H7 (cell line): Measurements from ENCODE around the gene VAX1. TPM values are rescaled to one million over a fixed set of nuclear protein-coding genes. Genes with fewer than 3 reads are reported as not detected.
"Not testable (repeated sequence)": the region's sequence is repeated elsewhere in the genome, so short reads cannot be mapped to it uniquely, and the experiment has no call there.

Source experiments
- DNase-seq: peaks from one replicate; pipeline ENCODE4 v3.0.0; 2012
- H3K27me3 ChIP-seq: 2 replicates; pipeline ENCODE4 v1.6.0; 2011; ENCODE audit warnings: mild to moderate bottlenecking, low read length; ENCODE audit not compliant: control insufficient read depth, insufficient read depth
- H3K36me3 ChIP-seq: replicated peaks from 2 replicates; pipeline ENCODE4 v1.5.1; 2011; ENCODE audit warnings: low read length; ENCODE audit not compliant: control insufficient read depth, insufficient read depth
- H3K4me3 ChIP-seq: 2 replicates; pipeline ENCODE4 v1.5.1; 2011; ENCODE audit warnings: low read depth, mild to moderate bottlenecking, control low read depth, low read length, moderate library complexity; ENCODE audit not compliant: insufficient read depth
- total RNA-seq: library from RNA; depleted of rRNA; stranded (reverse); fragments of >200 nt; shearing (Covaris generic); gene quantifications from 2 replicates; pipeline ENCODE4 v1.2.3, GENCODE V29; 2014; rRNA removed

The VAX1 gene
- total RNA-seq, 1 experiment from 2014 or later = 0.62 TPM

GRCh38 chr10:117087521-117087920 lies 50.5 kb downstream of the VAX1 start:
- no peak overlapping the region for H3K4me3 ChIP-seq
- no peaks in the 10 kb centered on the region for H3K36me3 ChIP-seq
- H3K27me3 ChIP-seq = no peaks in the 10 kb centered on the region
- no peak for DNase-seq

- Histone ChIP-seq H3K27me3 (no peaks in the 10 kb centered on the region), H3K36me3 (no peaks in the 10 kb centered on the region), H3K4me3 (no peak overlapping the region)
- DNase-seq = no peak
Measured at GRCh38 chr10:117086546-117086945, 51.5 kb downstream of the VAX1 start.

- DNase-seq, H3K36me3 ChIP-seq, H3K27me3 ChIP-seq: not testable (repeated sequence)
- H3K4me3 ChIP-seq = peak overlapping the region; percentile 36
Measured at GRCh38 chr10:117084421-117085246, 53.4 kb downstream of the VAX1 start.

Other genes starting within 250 kb of the VAX1 start
- 5.1 and 8.5 TPM in 2 replicates for gene SHTN1, start 133.1 kb downstream of the VAX1 start, total RNA-seq
- gene KCNK18, start 59.2 kb upstream of the VAX1 start, total RNA-seq = not detected in 2 replicates
- 0.52 and 0.85 TPM in 2 replicates for gene SLC18A2, start 102.8 kb upstream of the VAX1 start, total RNA-seq
- 15.2 and 21.1 TPM in 2 replicates for gene PDZD8, start 237.2 kb upstream of the VAX1 start, total RNA-seq